Activated B cell treated with CpG ODN at 0.5 μM for 24 hours (primary cell): ENCODE measurements around the gene TCF4. TPM values are rescaled to one million over a fixed set of nuclear protein-coding genes. Genes with fewer than 3 reads are reported as not detected.

Experiments used
- ATAC-seq: fragments of 200-7000 bp; cut with Tn5 transposase; one replicate; pipeline ENCODE4 v1.10.0; 2021; ENCODE audit warnings: low read depth, mild to moderate bottlenecking, moderate library complexity
- CTCF ChIA-PET: fragments of 350-600 bp; sonication (Branson Sonifier 250); formaldehyde crosslinking; loops from one replicate; lab custom pipeline; 2021; ENCODE audit warnings: antibody characterized with exemption; lab: Charles Lee
- POLR2A ChIA-PET: fragments of 350-600 bp; sonication (Branson Sonifier 250); formaldehyde crosslinking; loops from one replicate; lab custom pipeline; 2021; ENCODE audit warnings: antibody characterized with exemption; lab: Charles Lee
- DNase-seq: peaks from one replicate; pipeline ENCODE4 v3.0.0; 2022
- H3K27ac Mint-ChIP-seq: one replicate; pipeline ENCODE4 v1.8.0; 2020; ENCODE audit warnings: mixed read lengths
- H3K27me3 Mint-ChIP-seq: one replicate; pipeline ENCODE4 v1.8.0; 2021; ENCODE audit warnings: mixed read lengths
- H3K36me3 Mint-ChIP-seq: one replicate; pipeline ENCODE4 v1.8.0; 2021; ENCODE audit warnings: low read depth, mixed read lengths
- H3K4me1 Mint-ChIP-seq: one replicate; pipeline ENCODE4 v1.8.0; 2021; ENCODE audit warnings: mixed read lengths
- H3K4me3 Mint-ChIP-seq: one replicate; pipeline ENCODE4 v1.8.0; 2020; ENCODE audit warnings: mild to moderate bottlenecking, mixed read lengths
- H3K9me3 Mint-ChIP-seq: one replicate; pipeline ENCODE4 v1.8.0; 2020; ENCODE audit warnings: mixed read lengths
- CTCF ChIP-seq: fragments of 200-600 bp; IDR thresholded peaks from one replicate; pipeline ENCODE4 v1.8.0; 2022; ENCODE audit warnings: antibody characterized with exemption, mild to moderate bottlenecking
- intact Hi-C: fragments of 100-400 bp; cut with micrococcal nuclease; formaldehyde crosslinking; loops from one replicate; pipeline ENCODE4 v1.15.1; 2024
- total RNA-seq: library from RNA; stranded (reverse); gene quantifications from 2 replicates; pipeline ENCODE4 v1.2.3, GENCODE V29; 2022

Gene TCF4
- total RNA-seq, 1 donor from 2014 or later: 270 TPM

DNA sequence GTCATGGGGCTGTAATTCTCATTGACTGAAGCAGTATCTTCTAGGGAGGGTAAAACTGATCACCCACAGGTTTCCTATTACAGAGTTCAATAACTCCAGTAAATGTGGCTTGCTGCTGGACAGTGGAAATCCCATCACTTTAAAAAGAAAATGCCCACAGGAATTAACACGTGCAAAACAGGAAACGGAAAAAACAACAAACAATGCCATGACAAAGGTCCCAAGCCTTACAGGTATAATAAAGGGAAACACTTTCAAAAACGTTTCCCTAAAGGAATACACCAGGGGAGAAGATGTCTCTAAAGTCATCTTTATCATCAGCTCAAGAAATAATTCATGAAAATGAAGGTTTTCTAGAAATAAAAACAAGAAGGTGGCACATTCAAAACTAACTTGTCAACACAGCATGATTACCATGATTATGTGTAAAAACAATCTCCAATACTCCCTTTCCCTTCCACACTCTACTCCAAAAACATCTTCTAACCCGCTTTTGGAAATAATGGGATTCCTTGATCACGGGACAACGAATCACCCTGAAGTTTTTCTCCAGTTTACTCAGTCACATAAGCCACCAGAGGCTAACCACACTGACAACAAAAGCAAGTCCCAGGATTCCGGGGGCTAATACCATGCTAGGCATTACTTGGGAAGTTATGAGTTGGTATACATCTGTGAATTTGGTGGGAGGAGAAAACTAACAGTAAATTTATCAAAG is 167.9 kb downstream of the TCF4 start:
- H3K4me3 Mint-ChIP-seq: peak overlapping the region; percentile 80
- ATAC-seq (peak; percentile 5), DNase-seq (no peak)
- no peaks in the 10 kb centered on the region for H3K9me3 Mint-ChIP-seq
- H3K27me3 Mint-ChIP-seq: peaks cover 2% of the 10 kb centered on the region
- peaks cover 73% of the 10 kb centered on the region for H3K4me1 Mint-ChIP-seq
- intact Hi-C loops: loop anchor here (1.0 to 5.0 kb wide), 5 partner anchors 43 to 692 kb away; no protein-coding TSS in a partner anchor
- H3K27ac Mint-ChIP-seq: peak overlapping the region; percentile 87
- no peaks in the 10 kb centered on the region for H3K36me3 Mint-ChIP-seq
- no peak for TF ChIP-seq CTCF
- CTCF ChIA-PET: no interaction called here
- POLR2A ChIA-PET: interaction anchor here (0.7 to 1.2 kb wide), 4 partner anchors 90 to 360 kb away, joined by 3 to 14 read pairs (median 7); no protein-coding TSS in a partner anchor

- Mint-ChIP-seq H3K27ac (peak overlapping the region; percentile 87), H3K27me3 (peaks cover 2% of the 10 kb centered on the region), H3K36me3 (no peaks in the 10 kb centered on the region), H3K4me3 (peak overlapping the region; percentile 80), H3K4me1 (peaks cover 72% of the 10 kb centered on the region), H3K9me3 (no peaks in the 10 kb centered on the region)
- ChIA-PET POLR2A (interaction anchor here (0.6 kb wide), 1 partner anchor 438 kb away, joined by 4 read pairs; no protein-coding TSS in a partner anchor), CTCF (interaction anchor here (2.1 kb wide), 1 partner anchor 185 kb away, joined by 5 read pairs; no protein-coding TSS in a partner anchor)
- intact Hi-C loops: loop anchor here (5.0 kb wide), 2 partner anchors 42 to 693 kb away; no protein-coding TSS in a partner anchor
- TF ChIP-seq CTCF: no peak
- ATAC-seq: no peak
- DNase-seq: no peak
Measured at GRCh38 chr18:55419132-55419946, 168.7 kb downstream of the TCF4 start.

- no peak for ATAC-seq
- no peaks in the 10 kb centered on the region for H3K9me3 Mint-ChIP-seq
- ChIA-PET POLR2A (interaction anchor here (0.6 to 1.5 kb wide), 2 partner anchors 361 to 439 kb away, joined by 4 to 10 read pairs; no protein-coding TSS in a partner anchor), CTCF (interaction anchor here (2.1 kb wide), 1 partner anchor 184 kb away, joined by 5 read pairs; no protein-coding TSS in a partner anchor)
- peaks cover 2% of the 10 kb centered on the region for H3K27me3 Mint-ChIP-seq
- intact Hi-C loops: loop anchor here (5.0 kb wide), 2 partner anchors 41 to 694 kb away; no protein-coding TSS in a partner anchor
- H3K27ac Mint-ChIP-seq: peak overlapping the region; percentile 56
- DNase-seq: no peak
- TF ChIP-seq CTCF: no peak
- no peaks in the 10 kb centered on the region for H3K36me3 Mint-ChIP-seq
- H3K4me1 Mint-ChIP-seq: peaks cover 63% of the 10 kb centered on the region
- H3K4me3 Mint-ChIP-seq: no peak overlapping the region
Measured at GRCh38 chr18:55418439-55418838, 169.6 kb downstream of the TCF4 start.

DNA sequence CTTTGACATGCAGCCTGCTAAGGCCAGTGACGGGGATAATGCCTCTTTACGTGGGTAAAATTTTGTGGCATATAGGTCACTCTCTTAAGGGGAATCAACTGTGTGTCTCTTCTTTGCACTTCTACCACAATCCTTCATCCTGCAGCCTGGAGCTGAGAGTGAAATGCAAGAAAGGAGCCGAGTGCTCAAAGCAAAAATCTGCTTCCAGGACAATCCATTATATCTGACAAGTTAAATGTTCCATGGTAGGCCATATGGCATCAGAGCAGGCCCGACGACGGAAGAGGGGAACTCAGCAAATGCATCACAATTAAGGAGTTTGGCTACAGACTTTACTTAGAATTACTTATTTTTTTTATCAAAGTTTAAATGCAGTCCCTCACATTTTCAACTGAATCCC is 171.2 kb downstream of the TCF4 start:
- CTCF ChIA-PET: interaction anchor here (0.8 to 4.3 kb wide), 6 partner anchors 32 to 1158 kb away, joined by 3 to 35 read pairs (median 7); no protein-coding TSS in a partner anchor
- Mint-ChIP-seq H3K9me3 (no peaks in the 10 kb centered on the region), H3K27ac (no peak overlapping the region), H3K4me1 (peaks cover 49% of the 10 kb centered on the region), H3K27me3 (no peaks in the 10 kb centered on the region), H3K36me3 (no peaks in the 10 kb centered on the region), H3K4me3 (no peak overlapping the region)
- POLR2A ChIA-PET: no interaction called here
- ATAC-seq: no peak
- no peak for TF ChIP-seq CTCF
- intact Hi-C loops: loop anchor here (5.0 kb wide), 2 partner anchors 39 to 696 kb away; no protein-coding TSS in a partner anchor
- DNase-seq: no peak
